ENCODE results near the gene TFPI.

TFPI gene

DNA sequence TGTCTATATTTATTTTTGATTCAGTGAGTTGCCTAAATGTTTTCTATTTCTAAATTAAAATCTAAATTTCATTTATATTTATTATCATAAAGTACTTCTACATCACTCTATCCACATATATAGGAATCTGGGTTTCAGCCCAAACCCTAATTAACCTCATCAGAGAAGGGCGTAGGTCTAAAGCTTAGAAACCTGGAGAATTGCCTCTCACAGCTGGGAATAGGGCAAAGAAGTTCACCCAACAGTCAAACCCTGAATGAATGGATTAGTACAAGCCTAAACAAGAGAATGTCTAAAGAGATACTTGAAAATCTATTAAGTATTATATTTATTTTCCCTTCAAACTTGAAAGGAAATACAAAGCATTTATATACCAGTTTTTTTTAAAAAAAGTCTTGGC lies 26.2 kb downstream of the TFPI start:
- DNase-seq (ENCODE audit: low read depth), result no peak
- TF ChIP-seq, protein P1, sequence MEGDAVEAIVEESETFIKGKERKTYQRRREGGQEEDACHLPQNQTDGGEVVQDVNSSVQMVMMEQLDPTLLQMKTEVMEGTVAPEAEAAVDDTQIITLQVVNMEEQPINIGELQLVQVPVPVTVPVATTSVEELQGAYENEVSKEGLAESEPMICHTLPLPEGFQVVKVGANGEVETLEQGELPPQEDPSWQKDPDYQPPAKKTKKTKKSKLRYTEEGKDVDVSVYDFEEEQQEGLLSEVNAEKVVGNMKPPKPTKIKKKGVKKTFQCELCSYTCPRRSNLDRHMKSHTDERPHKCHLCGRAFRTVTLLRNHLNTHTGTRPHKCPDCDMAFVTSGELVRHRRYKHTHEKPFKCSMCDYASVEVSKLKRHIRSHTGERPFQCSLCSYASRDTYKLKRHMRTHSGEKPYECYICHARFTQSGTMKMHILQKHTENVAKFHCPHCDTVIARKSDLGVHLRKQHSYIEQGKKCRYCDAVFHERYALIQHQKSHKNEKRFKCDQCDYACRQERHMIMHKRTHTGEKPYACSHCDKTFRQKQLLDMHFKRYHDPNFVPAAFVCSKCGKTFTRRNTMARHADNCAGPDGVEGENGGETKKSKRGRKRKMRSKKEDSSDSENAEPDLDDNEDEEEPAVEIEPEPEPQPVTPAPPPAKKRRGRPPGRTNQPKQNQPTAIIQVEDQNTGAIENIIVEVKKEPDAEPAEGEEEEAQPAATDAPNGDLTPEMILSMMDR (IDR thresholded peaks at IDR 0.05; ENCODE audit: insufficient read depth, low read depth, low read length, missing control alignments), result no peak
- no peak overlapping the region for H3K4me3 ChIP-seq (ENCODE audit: low read length)

DNA sequence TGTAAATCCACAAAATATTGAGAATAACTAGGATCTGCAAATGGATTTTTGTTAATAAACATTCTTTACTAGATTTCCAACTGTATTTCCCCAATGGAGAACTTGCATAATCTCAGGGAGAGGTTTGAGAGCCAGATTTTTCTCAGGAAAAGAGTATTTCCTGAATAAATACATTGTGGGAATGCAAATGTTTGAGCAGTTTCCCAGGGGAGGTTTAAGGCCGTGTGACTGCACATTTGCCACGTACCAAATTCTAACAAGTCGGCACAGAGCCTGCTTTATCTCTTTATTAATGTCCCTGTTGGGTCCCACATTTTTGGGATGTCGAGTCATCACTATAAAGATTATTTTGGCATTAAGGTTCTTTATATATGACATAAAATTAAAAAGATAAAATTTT lies 27.0 kb downstream of the TFPI start:
- no peak overlapping the region for H3K4me3 ChIP-seq (ENCODE audit: low read length)
- DNase-seq (ENCODE audit: low read depth), result no peak
- TF ChIP-seq, protein P1 (IDR thresholded peaks at IDR 0.05; ENCODE audit: insufficient read depth, low read depth, low read length, missing control alignments), result no peak

DNA sequence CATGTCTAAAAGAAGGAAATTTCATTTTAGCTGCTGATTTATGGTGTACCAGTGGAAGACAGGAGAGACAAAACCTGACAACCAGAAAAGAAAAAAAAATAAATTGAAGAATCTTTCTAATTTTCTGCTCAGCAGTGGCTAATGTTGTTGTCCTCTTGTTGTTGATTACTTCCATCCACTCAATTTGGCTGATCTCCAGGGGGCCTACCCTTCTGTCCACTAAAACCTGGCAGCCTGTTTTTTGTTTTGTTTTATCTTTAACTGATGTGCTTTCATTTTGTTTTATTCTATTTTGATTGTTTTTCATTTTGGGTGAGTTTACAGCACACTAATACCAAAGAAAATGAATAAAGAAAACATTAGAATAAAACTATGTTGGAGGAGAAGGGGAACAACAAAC lies 27.4 kb downstream of the TFPI start:
- TF ChIP-seq, protein P1 (IDR thresholded peaks at IDR 0.05; ENCODE audit: insufficient read depth, low read depth, low read length, missing control alignments), result no peak
- DNase-seq (ENCODE audit: low read depth), result no peak

DNA sequence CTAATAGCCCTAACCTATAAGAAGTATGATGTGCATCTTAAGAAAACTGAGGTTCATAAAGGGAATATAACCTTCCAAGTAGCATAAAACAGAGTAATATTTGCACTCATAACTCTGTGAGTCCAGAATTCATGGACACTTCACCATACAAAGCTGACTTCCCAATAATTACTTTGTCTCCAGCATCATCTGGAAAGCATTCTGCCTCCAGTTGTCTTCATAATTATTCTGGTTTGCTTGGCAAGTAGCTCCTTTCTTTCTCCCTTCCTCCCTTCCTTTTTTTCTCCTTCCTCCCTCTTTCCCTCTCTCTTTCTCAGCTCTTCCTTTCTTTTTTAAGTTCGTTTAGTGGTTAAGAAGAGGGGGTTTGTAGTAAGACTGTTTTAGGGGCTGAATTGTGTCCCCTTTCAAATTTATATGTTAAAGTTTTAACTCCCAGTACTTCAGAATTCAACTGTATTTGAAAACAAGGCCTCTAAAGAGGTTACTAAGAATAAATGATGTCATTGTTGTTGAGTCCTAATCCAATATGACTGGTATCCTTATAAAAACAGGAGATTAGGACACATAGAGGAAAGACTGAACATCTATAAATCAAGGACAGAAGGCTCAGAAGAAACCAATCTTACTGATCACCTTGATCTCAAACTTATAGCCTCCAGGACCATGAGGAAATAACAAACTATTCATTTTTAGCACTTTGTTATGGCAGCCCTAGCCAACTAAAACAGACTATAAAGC lies 28.9 kb downstream of the TFPI start:
- DNase-seq (ENCODE audit: low read depth), result no peak
- TF ChIP-seq, protein P1 (IDR thresholded peaks at IDR 0.05; ENCODE audit: insufficient read depth, low read depth, low read length, missing control alignments), result no peak
- no peak overlapping the region for H3K4me3 ChIP-seq (ENCODE audit: low read length)

More for the DNA sequence above, 27.4 kb downstream of the TFPI start:
- H3K4me3 ChIP-seq (ENCODE audit: low read length), result no peak overlapping the region

DNA sequence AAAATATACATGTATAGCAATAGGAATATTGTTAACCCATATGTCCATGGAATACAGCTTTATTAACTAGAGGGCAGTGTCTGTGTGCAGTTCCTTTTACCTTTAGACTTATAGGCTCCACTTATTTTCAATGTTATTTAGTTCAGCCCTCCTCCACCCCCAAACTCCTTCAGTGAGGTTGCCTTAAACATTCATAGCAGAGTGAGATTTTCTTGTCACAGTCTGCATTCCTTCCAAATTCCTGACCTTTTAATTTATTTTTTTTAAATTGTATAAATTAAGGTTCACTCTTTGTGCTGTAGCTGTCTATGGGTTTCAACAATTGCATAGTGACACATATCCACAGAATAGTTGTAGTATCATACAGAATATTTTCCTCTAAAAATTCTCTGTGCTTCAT lies 30.9 kb downstream of the TFPI start:
- TF ChIP-seq, protein P1 (IDR thresholded peaks at IDR 0.05; ENCODE audit: insufficient read depth, low read depth, low read length, missing control alignments), result no peak
- H3K4me3 ChIP-seq (ENCODE audit: low read length), result no peak overlapping the region
- no peak for DNase-seq (ENCODE audit: low read depth)

DNA sequence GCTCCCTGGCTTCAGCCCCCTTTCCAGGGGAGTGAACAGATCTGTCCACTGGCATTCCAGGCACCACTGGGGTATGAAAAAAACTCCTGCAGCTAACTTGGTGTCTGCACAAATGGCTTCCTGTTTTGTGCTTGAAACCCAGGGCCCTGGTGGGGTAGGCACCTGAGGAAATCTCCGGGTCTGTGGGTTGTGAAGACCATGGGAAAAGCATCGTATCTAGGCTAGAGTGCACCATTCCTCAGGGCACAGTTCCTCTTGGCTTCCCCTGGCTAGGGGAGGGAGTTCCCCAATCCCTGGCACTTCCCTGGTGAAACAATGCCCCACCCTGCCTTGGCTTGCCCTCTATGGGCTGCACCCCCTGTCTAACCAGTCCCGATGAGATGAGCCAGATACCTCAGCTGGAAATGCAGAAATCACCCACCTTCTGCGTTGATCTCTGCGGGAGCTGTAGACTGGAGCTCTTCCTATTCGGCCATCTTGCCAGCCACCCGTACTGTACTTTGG lies 34.1 kb downstream of the TFPI start:
- H3K4me3 ChIP-seq (ENCODE audit: low read length), result no peak overlapping the region
- peak; percentile 23 for DNase-seq (ENCODE audit: low read depth)
- TF ChIP-seq, protein P1 (IDR thresholded peaks at IDR 0.05; ENCODE audit: insufficient read depth, low read depth, low read length, missing control alignments), result no peak

Measured in epithelial cell of esophagus (primary cell).